ENCODE results near the gene AFTPH. TPM values are rescaled to one million over a fixed set of nuclear protein-coding genes. Genes with fewer than 3 reads are reported as not detected.

AFTPH gene
- total and polyA plus RNA-seq, 9 of the 15 experiments (the other 6 are each of a cell fraction or from before 2014, with no cell fraction given), result 8.0 to 26.2 (median 13.8) TPM

GRCh38 chr2:64523666-64524603, at the start of gene AFTPH (continued):
- TF ChIP-seq ZNF395 (CRISPR knock-in tag; IDR thresholded peaks at IDR 0.05) (no peak), SAP30 (IDR thresholded peaks at IDR 0.05; ENCODE audit: borderline replicate concordance, insufficient read depth, low read depth, low read length, poor library complexity, severe bottlenecking) (peak; percentile 30), ZNF655 (CRISPR knock-in tag; IDR thresholded peaks at IDR 0.05) (no peak), MAZ (CRISPR knock-in tag; conservative IDR thresholded peaks at IDR 0.05 in 1 of 2, IDR thresholded peaks at IDR 0.05 in 1 of 2) (peak; percentile 91 to 96), ZFP91 (CRISPR knock-in tag; IDR thresholded peaks at IDR 0.05) (no peak), HNRNPK (IDR thresholded peaks at IDR 0.05; ENCODE audit: low read depth, low read length, poor library complexity, severe bottlenecking) (no peak), ZC3H11A (IDR thresholded peaks at IDR 0.05; ENCODE audit: low read depth, low read length) (no peak), MCM2 (IDR thresholded peaks at IDR 0.05; ENCODE audit: low read depth) (no peak), HMGN3 (IDR thresholded peaks at IDR 0.05; ENCODE audit: borderline replicate concordance, extremely low read depth, insufficient read length, low read depth, low read length) (peak; percentile 71), ZNF175 (CRISPR knock-in tag; IDR thresholded peaks at IDR 0.05; ENCODE audit: low read depth) (no peak), PHTF2 (CRISPR knock-in tag; IDR thresholded peaks at IDR 0.05) (no peak), U2AF1 (optimal IDR thresholded peaks at IDR 0.05; ENCODE audit: low read depth, low read length) (no peak), FOXK1 (CRISPR knock-in tag; IDR thresholded peaks at IDR 0.05; ENCODE audit: borderline replicate concordance) (0 out of 2 replicates have a peak, but pooled peaks have one; percentile 8), FOXP1 (CRISPR knock-in tag; IDR thresholded peaks at IDR 0.05) (peak; percentile 72; the same call in 1 of the 2 replicates), DACH1 (IDR thresholded peaks at IDR 0.05; ENCODE audit: partially characterized antibody) (no peak), KAT2B (IDR thresholded peaks at IDR 0.05; ENCODE audit: low read depth, low read length) (no peak), VEZF1 (CRISPR knock-in tag; IDR thresholded peaks at IDR 0.05) (peak; percentile 94), ZNF695 (CRISPR knock-in tag; IDR thresholded peaks at IDR 0.05) (no peak), SIRT6 (IDR thresholded peaks at IDR 0.05; ENCODE audit: low read depth, low read length) (no peak), GABPA (tag; conservative IDR thresholded peaks at IDR 0.05; ENCODE audit: low read depth) (peak; percentile 96)

Data from K562 (cell line).